Subcutaneous abdominal adipose tissue (tissue), 5 donors: ENCODE results near the gene CSRNP3.

Source experiments
- H3K27ac ChIP-seq: one replicate; pipeline ENCODE4 v1.7.0; 2013; ENCODE audit warnings: low read depth, mild to moderate bottlenecking, inconsistent platforms, low read length, moderate library complexity
- H3K27me3 ChIP-seq, 5 donors: one replicate each; pipeline ENCODE4 v1.7.0; 2013; ENCODE audit warnings: low read length in 5 of 5, inconsistent platforms in 1 of 5; ENCODE audit not compliant: control insufficient read depth in 5 of 5, insufficient read depth in 4 of 5
- H3K36me3 ChIP-seq, 5 donors: one replicate each; pipeline ENCODE4 v1.7.0; 2013; ENCODE audit warnings: low read length in 5 of 5; ENCODE audit not compliant: control insufficient read depth in 5 of 5, insufficient read depth in 5 of 5
- H3K4me1 ChIP-seq, 5 donors: one replicate each; pipeline ENCODE4 v1.7.0; 2013; ENCODE audit warnings: low read length in 5 of 5, mild to moderate bottlenecking in 3 of 5, moderate library complexity in 1 of 5; ENCODE audit not compliant: control insufficient read depth in 5 of 5, insufficient read depth in 5 of 5
- H3K4me3 ChIP-seq, 5 donors: one replicate each; pipeline ENCODE4 v1.7.0; 2013; ENCODE audit warnings: low read length in 5 of 5, low read depth in 1 of 5
- H3K9ac ChIP-seq, 5 donors: one replicate each; pipeline ENCODE4 v1.7.0; 2013; ENCODE audit warnings: low read length in 5 of 5, mild to moderate bottlenecking in 4 of 5, moderate library complexity in 3 of 5
- H3K9me3 ChIP-seq, 5 donors: one replicate each; pipeline ENCODE4 v1.7.0; 2013; ENCODE audit warnings: low read length in 5 of 5; ENCODE audit not compliant: control insufficient read depth in 5 of 5
- donor health status: healthy.
- donor health status: healthy.
- donor health status: healthy.
- donor health status: healthy.
- donor health status: healthy.

Gene CSRNP3

DNA sequence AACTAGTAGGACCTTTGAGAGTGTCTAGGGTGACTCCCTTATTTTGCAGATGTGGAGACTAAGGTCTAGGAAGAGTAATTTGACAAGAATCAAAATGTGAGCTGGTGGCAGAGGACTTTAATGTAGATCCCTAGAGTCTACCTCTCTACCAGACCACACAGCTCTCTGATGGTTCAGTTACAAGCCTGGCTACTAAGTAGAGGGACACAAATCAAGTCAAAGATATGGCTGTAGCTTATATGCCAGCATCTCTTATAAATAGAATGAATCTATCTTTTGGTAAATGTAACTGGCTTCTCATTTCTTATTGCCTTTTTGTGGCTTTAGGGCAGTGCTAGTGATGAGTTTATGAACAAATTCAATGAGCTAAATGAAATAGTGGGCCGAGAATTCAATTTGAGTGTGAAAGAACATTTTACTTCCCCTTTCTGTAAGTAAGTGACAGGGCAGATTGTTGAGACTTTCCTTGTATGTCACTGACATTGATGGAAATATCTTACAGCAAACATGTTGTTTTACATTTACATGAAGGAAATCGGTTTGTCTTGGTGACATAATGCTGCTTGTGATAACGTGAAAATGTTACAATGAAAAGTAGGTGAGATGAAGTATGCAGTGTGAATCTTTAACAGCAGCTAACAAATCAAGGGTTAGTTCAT lies 28.3 kb downstream of the CSRNP3 start:
- no peaks in the 10 kb centered on the region for H3K9me3 ChIP-seq
- no peak overlapping the region for H3K27ac ChIP-seq
- H3K27me3 ChIP-seq: no peaks in the 10 kb centered on the region
- H3K4me1 ChIP-seq: no peaks in the 10 kb centered on the region
- no peak overlapping the region for H3K4me3 ChIP-seq
- H3K9ac ChIP-seq: no peak overlapping the region
- no peaks in the 10 kb centered on the region for H3K36me3 ChIP-seq

- H3K27ac ChIP-seq: no peak overlapping the region
- no peaks in the 10 kb centered on the region for H3K27me3 ChIP-seq
- no peaks in the 10 kb centered on the region for H3K4me1 ChIP-seq
- H3K9ac ChIP-seq: no peak overlapping the region
- no peaks in the 10 kb centered on the region for H3K9me3 ChIP-seq
- H3K36me3 ChIP-seq: no peaks in the 10 kb centered on the region
- no peak overlapping the region for H3K4me3 ChIP-seq
Measured at GRCh38 chr2:165499131-165499530, 29.6 kb downstream of the CSRNP3 start.

GRCh38 chr2:165500001-165500400 lies 30.5 kb downstream of the CSRNP3 start:
- H3K4me3 ChIP-seq: no peak overlapping the region
- H3K4me1 ChIP-seq: no peaks in the 10 kb centered on the region
- H3K36me3 ChIP-seq: no peaks in the 10 kb centered on the region
- no peak overlapping the region for H3K9ac ChIP-seq
- H3K27me3 ChIP-seq: no peaks in the 10 kb centered on the region
- no peaks in the 10 kb centered on the region for H3K9me3 ChIP-seq
- no peak overlapping the region for H3K27ac ChIP-seq

GRCh38 chr2:165500816-165501215 lies 31.3 kb downstream of the CSRNP3 start:
- H3K27ac ChIP-seq: no peak overlapping the region
- H3K4me3 ChIP-seq: no peak overlapping the region
- H3K9ac ChIP-seq: no peak overlapping the region
- H3K9me3 ChIP-seq: no peaks in the 10 kb centered on the region
- H3K4me1 ChIP-seq: no peaks in the 10 kb centered on the region
- H3K27me3 ChIP-seq: no peaks in the 10 kb centered on the region
- no peaks in the 10 kb centered on the region for H3K36me3 ChIP-seq

DNA sequence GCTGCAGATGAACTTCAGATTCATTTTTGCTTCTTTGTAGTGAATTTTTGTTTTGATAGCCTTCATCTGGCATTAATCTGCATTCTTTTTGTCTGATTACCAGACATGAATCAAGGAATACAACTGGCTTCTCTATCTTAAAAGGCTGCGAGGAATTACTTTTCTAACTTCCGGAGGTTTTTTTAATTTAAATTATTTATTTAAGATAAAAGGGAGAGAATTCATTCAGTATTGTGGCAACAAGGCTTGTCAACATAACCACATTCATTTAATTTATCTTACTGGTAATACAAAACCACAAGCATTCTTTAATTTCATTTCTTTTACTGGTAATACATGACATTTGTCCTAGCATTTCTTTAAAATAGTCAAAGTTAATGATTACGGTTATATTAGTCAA lies 36.0 kb downstream of the CSRNP3 start:
- Histone ChIP-seq H3K4me1 (no peaks in the 10 kb centered on the region), H3K36me3 (peaks cover 0 to 2% (median 0%) of the 10 kb centered on the region in 5 donors), H3K9me3 (no peaks in the 10 kb centered on the region), H3K4me3 (no peak overlapping the region), H3K27me3 (no peaks in the 10 kb centered on the region), H3K9ac (no peak overlapping the region), H3K27ac (no peak overlapping the region)

GRCh38 chr2:165508927-165509326 lies 39.4 kb downstream of the CSRNP3 start:
- Histone ChIP-seq H3K27ac (no peak overlapping the region), H3K4me1 (no peaks in the 10 kb centered on the region), H3K9me3 (no peaks in the 10 kb centered on the region), H3K27me3 (no peaks in the 10 kb centered on the region), H3K36me3 (peaks cover 0 to 2% (median 0%) of the 10 kb centered on the region in 5 donors), H3K4me3 (no peak overlapping the region), H3K9ac (no peak overlapping the region)

- H3K36me3 ChIP-seq: peaks cover 0 to 2% (median 0%) of the 10 kb centered on the region in 5 donors
- H3K4me1 ChIP-seq: no peaks in the 10 kb centered on the region
- no peak overlapping the region for H3K4me3 ChIP-seq
- no peaks in the 10 kb centered on the region for H3K27me3 ChIP-seq
- H3K9ac ChIP-seq: no peak overlapping the region
- H3K9me3 ChIP-seq: no peaks in the 10 kb centered on the region
- H3K27ac ChIP-seq: no peak overlapping the region
Measured at GRCh38 chr2:165513479-165513878, 44.0 kb downstream of the CSRNP3 start.

DNA sequence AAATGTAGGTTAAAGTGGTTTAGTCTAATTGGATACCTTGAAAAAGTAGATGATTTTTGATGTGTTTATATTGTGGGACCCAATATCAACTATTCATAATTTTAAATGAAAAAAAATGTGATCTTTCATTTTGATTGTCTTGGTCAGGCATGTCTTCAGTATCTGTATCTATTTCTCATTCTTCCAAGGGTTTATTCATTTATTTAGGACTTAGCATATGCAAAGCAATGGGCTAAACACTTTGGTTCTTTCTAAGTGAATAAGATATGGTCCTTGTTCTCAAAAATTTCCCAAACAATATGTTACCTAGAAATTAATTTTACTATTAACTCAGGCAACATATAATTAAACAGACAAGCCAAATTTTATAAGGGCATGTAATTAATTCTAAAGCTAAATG lies 49.1 kb downstream of the CSRNP3 start:
- H3K4me1 ChIP-seq: no peaks in the 10 kb centered on the region
- no peaks in the 10 kb centered on the region for H3K9me3 ChIP-seq
- H3K9ac ChIP-seq: no peak overlapping the region
- no peak overlapping the region for H3K27ac ChIP-seq
- no peaks in the 10 kb centered on the region for H3K36me3 ChIP-seq
- no peak overlapping the region for H3K4me3 ChIP-seq
- H3K27me3 ChIP-seq: no peaks in the 10 kb centered on the region

- Histone ChIP-seq H3K9me3 (no peaks in the 10 kb centered on the region), H3K4me3 (no peak overlapping the region), H3K36me3 (no peaks in the 10 kb centered on the region), H3K27me3 (no peaks in the 10 kb centered on the region), H3K27ac (no peak overlapping the region), H3K9ac (no peak overlapping the region), H3K4me1 (no peaks in the 10 kb centered on the region)
Measured at GRCh38 chr2:165522719-165523118, 53.2 kb downstream of the CSRNP3 start.

GRCh38 chr2:165524720-165525119 lies 55.2 kb downstream of the CSRNP3 start:
- Histone ChIP-seq H3K4me1 (no peaks in the 10 kb centered on the region), H3K27me3 (no peaks in the 10 kb centered on the region), H3K9me3 (peaks cover 0 to 3% (median 0%) of the 10 kb centered on the region in 5 donors), H3K9ac (no peak overlapping the region), H3K4me3 (no peak overlapping the region), H3K27ac (no peak overlapping the region), H3K36me3 (no peaks in the 10 kb centered on the region)
